Spleen (tissue), 13 donors: ENCODE results near the gene BBX. TPM values are rescaled to one million over a fixed set of nuclear protein-coding genes. Genes with fewer than 3 reads are reported as not detected.

Experiments
- DNase-seq: peaks from one replicate; pipeline ENCODE4 v3.0.0-alpha.2; 2020
- H3K27ac ChIP-seq, 8 donors: fragments of 200-600 bp; sonication (generic) in 7 of 8; 1 replicate in 4 of 8; 2 replicates in 4 of 8; pipeline versions ENCODE4 v1.5.0 to v1.8.0; 2016 to 2021; ENCODE audit warnings: inconsistent platforms in 4 of 8, mild to moderate bottlenecking in 4 of 8, moderate library complexity in 1 of 8
- H3K27me3 ChIP-seq, 7 donors: fragments of 200-600 bp; sonication (generic) in 6 of 7; replicated peaks in 1 of 7; 1 replicate in 4 of 7; 2 replicates in 3 of 7; pipeline versions ENCODE4 v1.5.0 to v1.8.0; 2016 to 2021; ENCODE audit warnings: inconsistent platforms in 3 of 7, mild to moderate bottlenecking in 1 of 7
- H3K36me3 ChIP-seq, 6 donors: fragments of 200-600 bp; sonication (generic) in 5 of 6; 1 replicate in 4 of 6; 2 replicates in 2 of 6; pipeline versions ENCODE4 v1.5.0 to v1.8.0; 2016 to 2021; ENCODE audit warnings: inconsistent platforms in 2 of 6
- H3K4me1 ChIP-seq, 6 donors: fragments of 200-600 bp; sonication (generic) in 5 of 6; 1 replicate in 3 of 6; 2 replicates in 3 of 6; pipeline versions ENCODE4 v1.5.0 to v1.8.0; 2016 to 2021; ENCODE audit warnings: inconsistent platforms in 3 of 6
- H3K4me3 ChIP-seq, 8 donors: fragments of 200-600 bp; sonication (generic) in 7 of 8; 1 replicate in 4 of 8; 2 replicates in 4 of 8; pipeline versions ENCODE4 v1.5.0 to v1.8.0; 2016 to 2021; ENCODE audit warnings: inconsistent platforms in 4 of 8, mild to moderate bottlenecking in 4 of 8, moderate library complexity in 2 of 8
- H3K9me3 ChIP-seq, 8 donors: fragments of 200-600 bp; sonication (generic) in 7 of 8; 1 replicate in 4 of 8; 2 replicates in 4 of 8; pipeline versions ENCODE4 v1.5.0 to v1.8.0; 2016 to 2021; ENCODE audit warnings: inconsistent platforms in 4 of 8
- CTCF ChIP-seq, 11 experiments: fragments of 200-600 bp in 7 of 11; fragments of 450-650 bp in 4 of 11; sonication (generic) in 4 of 11; IDR thresholded peaks in 8 of 11; conservative IDR thresholded peaks in 3 of 11; 1 replicate in 7 of 11; 2 replicates in 4 of 11; pipeline versions ENCODE4 v1.4.0 to v1.8.0; 2016 to 2021; ENCODE audit warnings: antibody characterized with exemption in 11 of 11, inconsistent platforms in 4 of 11, mild to moderate bottlenecking in 1 of 11
- POLR2A ChIP-seq, 3 donors: fragments of 450-650 bp; IDR thresholded peaks; one replicate each; pipeline ENCODE4 v1.5.1; 2017; ENCODE audit warnings: antibody characterized with exemption in 3 of 3, mild to moderate bottlenecking in 1 of 3
- POLR2AphosphoS5 ChIP-seq, 3 donors: sonication (generic); formaldehyde crosslinking; IDR thresholded peaks; one replicate each; pipeline ENCODE4 v1.5.1; 2017; ENCODE audit warnings: antibody characterized with exemption in 3 of 3
- WGBS, 5 donors: extraction: QIAGEN DNeasy Blood & Tissue Kit in 3 of 5; methylation state at CpG; one replicate each; pipeline versions ENCODE4 v1.1.5 to v1.1.7; 2013 to 2018; 5-methylcytosine and 5-hydroxymethylcytosine counted together
- intact Hi-C: fragments of 100-400 bp; cut with DNase I; formaldehyde crosslinking; loops from one replicate; pipeline ENCODE4 v1.15.0; 2023; ENCODE audit warnings: low total_unique reads
- long read RNA-seq, 2 donors: transcript quantifications; one replicate each; lab custom pipeline, GENCODE V29; 2026
- polyA plus RNA-seq, 3 donors: library from polyadenylated mRNA; stranded (reverse); fragments of 200-250 nt; gene quantifications; one replicate each; pipeline ENCODE4 v1.2.1, GENCODE V29; 2013
- total RNA-seq, 7 donors: library from RNA; depleted of rRNA in 3 of 7; stranded (reverse); fragments of >200 nt in 3 of 7; fragmentation: NEBNext Ultra II Directional in 4 of 7; extraction: Animal tissue kit (Norgen Biotek cat#: 25700) in 4 of 7; gene quantifications; one replicate each; pipeline versions ENCODE4 v1.1.0 to v1.2.1, GENCODE V29; 2016 to 2021
- donor health status: healthy with polysubstance abuse.
- donor health status: DM: no; HTN: no; CAD: no; lungs with moderate emphysema.
- donor health status: DM: no; HTN: no; CAD: no.
- donor health status: Bipolar disorder and iron deficiency.
- donor health status: healthy.
- donor health status: DM: no; HTN: no; CAD: no.
- donor health status: DM: yes; HTN: yes; CAD: no.

Gene BBX
- total RNA-seq: 10 to 100 TPM; 70.0 to 98.5 (median 80.1) TPM
- 10 to 100 TPM in 1 of 3 donors, 1 to 10 TPM in 2; 5.1 to 10.2 (median 5.8) TPM for polyA plus RNA-seq
- long read RNA-seq, donor 1: 0 reads
- long read RNA-seq, donor 2, full-length matches to known transcripts: 1 of 14 reads
- long read RNA-seq, donor 2, partial matches to known transcripts: 13 of 14 reads
- long read RNA-seq, donor 2, other reads (novel, unspliced or antisense): 0 of 14 reads

- WGBS, 5 donors: 1 to 2% (median 1%) methylated on average over 31 to 42 of the region's 42 CpGs
- peak; percentile 93 for DNase-seq
- H3K27me3 ChIP-seq: no peaks in the 10 kb centered on the region
- intact Hi-C loops: no loop called here
- peak within 1 kb of the TSS; percentile 92 to 99 (median 97) for H3K27ac ChIP-seq
- no peaks in the 10 kb centered on the region for H3K9me3 ChIP-seq
- peak in 2 of 11 experiments; percentile 8 to 18 for TF ChIP-seq CTCF (IDR thresholded peaks at IDR 0.05 in 8 of 11, conservative IDR thresholded peaks at IDR 0.05 in 3 of 11)
- peak; percentile 89 to 97 (median 91) for TF ChIP-seq POLR2AphosphoS5 (IDR thresholded peaks at IDR 0.05)
- TF ChIP-seq POLR2A (IDR thresholded peaks at IDR 0.05): peak in 2 of 3 donors; percentile 57 to 95
- peak within 1 kb of the TSS; percentile 73 to 93 (median 82) for H3K4me3 ChIP-seq
- H3K4me1 ChIP-seq: peaks cover 0 to 41% (median 24%) of the 10 kb centered on the region in 6 donors
- H3K36me3 ChIP-seq: no peaks in the 10 kb centered on the region
These were observed at the start of gene BBX for GRCh38 chr3:107522510-107523288. TSS of gene BBX (plus strand) at chr3:107522962. CDS start at chr3:107710461, 187,499 bp downstream.

- H3K36me3 ChIP-seq: no peaks in the 10 kb centered on the region
- no peak for TF ChIP-seq POLR2A (IDR thresholded peaks at IDR 0.05)
- TF ChIP-seq POLR2AphosphoS5 (IDR thresholded peaks at IDR 0.05): no peak
- no peak for TF ChIP-seq CTCF (IDR thresholded peaks at IDR 0.05 in 8 of 11, conservative IDR thresholded peaks at IDR 0.05 in 3 of 11)
- no peak overlapping the region for H3K27ac ChIP-seq
- no peaks in the 10 kb centered on the region for H3K4me1 ChIP-seq
- H3K9me3 ChIP-seq: peaks cover 0 to 11% (median 0%) of the 10 kb centered on the region in 8 donors
- H3K4me3 ChIP-seq: no peak overlapping the region
- H3K27me3 ChIP-seq: no peaks in the 10 kb centered on the region
- DNase-seq: no peak
- intact Hi-C loops: no loop called here
These were observed 46.3 kb upstream of the BBX start for GRCh38 chr3:107476462-107476861.

- intact Hi-C loops: no loop called here
- Histone ChIP-seq H3K9me3 (no peaks in the 10 kb centered on the region), H3K36me3 (no peaks in the 10 kb centered on the region), H3K4me3 (no peak overlapping the region), H3K27ac (no peak overlapping the region), H3K27me3 (no peaks in the 10 kb centered on the region), H3K4me1 (no peaks in the 10 kb centered on the region)
- TF ChIP-seq POLR2AphosphoS5 (IDR thresholded peaks at IDR 0.05) (no peak), POLR2A (IDR thresholded peaks at IDR 0.05) (no peak), CTCF (IDR thresholded peaks at IDR 0.05 in 8 of 11, conservative IDR thresholded peaks at IDR 0.05 in 3 of 11) (no peak)
- WGBS, 5 donors: 84 to 92% (median 90%) methylated on average over 2 of the region's 2 CpGs
- DNase-seq: no peak
These were observed 35.3 kb upstream of the BBX start for GRCh38 chr3:107487490-107487889.

- intact Hi-C loops: no loop called here
- Histone ChIP-seq H3K9me3 (no peaks in the 10 kb centered on the region), H3K36me3 (no peaks in the 10 kb centered on the region), H3K4me3 (no peak overlapping the region), H3K27ac (no peak overlapping the region), H3K27me3 (no peaks in the 10 kb centered on the region), H3K4me1 (no peaks in the 10 kb centered on the region)
- DNase-seq: no peak
- no peak for TF ChIP-seq CTCF (IDR thresholded peaks at IDR 0.05 in 8 of 11, conservative IDR thresholded peaks at IDR 0.05 in 3 of 11)
- no peak for TF ChIP-seq POLR2A (IDR thresholded peaks at IDR 0.05)
- TF ChIP-seq POLR2AphosphoS5 (IDR thresholded peaks at IDR 0.05): no peak
- WGBS, 5 donors: 86 to 95% (median 88%) methylated on average over 4 of the region's 4 CpGs
These were observed 33.8 kb upstream of the BBX start for GRCh38 chr3:107488942-107489341.
